Measurements from ENCODE around the gene FBXW10B. TPM values are rescaled to one million over a fixed set of nuclear protein-coding genes. Genes with fewer than 3 reads are reported as not detected.

The FBXW10B gene
- polyA plus RNA-seq, 1 donor from 2014 or later = 0.51 TPM

- H3F3A ChIP-seq (ENCODE audit: insufficient read depth, low read length, poor library complexity, severe bottlenecking) = no peaks in the 10 kb centered on the region
- no peaks in the 10 kb centered on the region for H3K79me2 ChIP-seq (replicated peaks; ENCODE audit: insufficient read depth, low read length)
- no peak overlapping the region for H3K9ac ChIP-seq (ENCODE audit: low read length)
- no peaks in the 10 kb centered on the region for H3K9me3 ChIP-seq (ENCODE audit: low read length)
- no peak overlapping the region for H2AFZ ChIP-seq (ENCODE audit: low read depth, low read length)
- H3K36me3 ChIP-seq (ENCODE audit: insufficient read depth, low read length) = no peaks in the 10 kb centered on the region
- no peak overlapping the region for H3K27ac ChIP-seq (ENCODE audit: low read length)
- TF ChIP-seq, protein P1, sequence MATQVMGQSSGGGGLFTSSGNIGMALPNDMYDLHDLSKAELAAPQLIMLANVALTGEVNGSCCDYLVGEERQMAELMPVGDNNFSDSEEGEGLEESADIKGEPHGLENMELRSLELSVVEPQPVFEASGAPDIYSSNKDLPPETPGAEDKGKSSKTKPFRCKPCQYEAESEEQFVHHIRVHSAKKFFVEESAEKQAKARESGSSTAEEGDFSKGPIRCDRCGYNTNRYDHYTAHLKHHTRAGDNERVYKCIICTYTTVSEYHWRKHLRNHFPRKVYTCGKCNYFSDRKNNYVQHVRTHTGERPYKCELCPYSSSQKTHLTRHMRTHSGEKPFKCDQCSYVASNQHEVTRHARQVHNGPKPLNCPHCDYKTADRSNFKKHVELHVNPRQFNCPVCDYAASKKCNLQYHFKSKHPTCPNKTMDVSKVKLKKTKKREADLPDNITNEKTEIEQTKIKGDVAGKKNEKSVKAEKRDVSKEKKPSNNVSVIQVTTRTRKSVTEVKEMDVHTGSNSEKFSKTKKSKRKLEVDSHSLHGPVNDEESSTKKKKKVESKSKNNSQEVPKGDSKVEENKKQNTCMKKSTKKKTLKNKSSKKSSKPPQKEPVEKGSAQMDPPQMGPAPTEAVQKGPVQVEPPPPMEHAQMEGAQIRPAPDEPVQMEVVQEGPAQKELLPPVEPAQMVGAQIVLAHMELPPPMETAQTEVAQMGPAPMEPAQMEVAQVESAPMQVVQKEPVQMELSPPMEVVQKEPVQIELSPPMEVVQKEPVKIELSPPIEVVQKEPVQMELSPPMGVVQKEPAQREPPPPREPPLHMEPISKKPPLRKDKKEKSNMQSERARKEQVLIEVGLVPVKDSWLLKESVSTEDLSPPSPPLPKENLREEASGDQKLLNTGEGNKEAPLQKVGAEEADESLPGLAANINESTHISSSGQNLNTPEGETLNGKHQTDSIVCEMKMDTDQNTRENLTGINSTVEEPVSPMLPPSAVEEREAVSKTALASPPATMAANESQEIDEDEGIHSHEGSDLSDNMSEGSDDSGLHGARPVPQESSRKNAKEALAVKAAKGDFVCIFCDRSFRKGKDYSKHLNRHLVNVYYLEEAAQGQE (IDR thresholded peaks at IDR 0.05; ENCODE audit: borderline replicate concordance) = no peak
- TF ChIP-seq RAD21 (conservative IDR thresholded peaks at IDR 0.05) (no peak), TAF1 (IDR thresholded peaks at IDR 0.05; ENCODE audit: low read depth) (no peak), CTCF (IDR thresholded peaks at IDR 0.05; ENCODE audit: poor library complexity, severe bottlenecking) (no peak), MXI1 (conservative IDR thresholded peaks at IDR 0.05; ENCODE audit: poor library complexity, severe bottlenecking) (no peak), EZH2 (IDR thresholded peaks at IDR 0.05; ENCODE audit: borderline replicate concordance, insufficient read depth, low read length, poor library complexity, severe bottlenecking) (no peak), POLR2AphosphoS5 (IDR thresholded peaks at IDR 0.05) (no peak), SMC3 (conservative IDR thresholded peaks at IDR 0.05; ENCODE audit: poor library complexity) (no peak), EP300 (conservative IDR thresholded peaks at IDR 0.05; ENCODE audit: poor library complexity, severe bottlenecking) (no peak)
- no peak overlapping the region for H3K4me2 ChIP-seq (ENCODE audit: low read length)
- H3K4me3 ChIP-seq (ENCODE audit: low read length) = no peak overlapping the region
- no peaks in the 10 kb centered on the region for H3K9me2 ChIP-seq (ENCODE audit: insufficient read depth, low read length)
- no peaks in the 10 kb centered on the region for H3K27me3 ChIP-seq (ENCODE audit: insufficient read depth, low read depth, low read length)
- H4K20me1 ChIP-seq (ENCODE audit: insufficient read depth) = no peaks in the 10 kb centered on the region
These were observed 43.7 kb upstream of the FBXW10B start for GRCh38 chr17:15663176-15663575.

GRCh38 chr17:15662681-15663080, 43.2 kb upstream of the FBXW10B start:
- Histone ChIP-seq H3K9me3 (ENCODE audit: low read length) (no peaks in the 10 kb centered on the region), H3K79me2 (replicated peaks; ENCODE audit: insufficient read depth, low read length) (no peaks in the 10 kb centered on the region), H3K9ac (ENCODE audit: low read length) (no peak overlapping the region), H4K20me1 (ENCODE audit: insufficient read depth) (no peaks in the 10 kb centered on the region), H3K27ac (ENCODE audit: low read length) (no peak overlapping the region), H3F3A (ENCODE audit: insufficient read depth, low read length, poor library complexity, severe bottlenecking) (no peaks in the 10 kb centered on the region), H3K9me2 (ENCODE audit: insufficient read depth, low read length) (no peaks in the 10 kb centered on the region), H3K4me2 (ENCODE audit: low read length) (no peak overlapping the region), H2AFZ (ENCODE audit: low read depth, low read length) (no peak overlapping the region), H3K27me3 (ENCODE audit: insufficient read depth, low read depth, low read length) (no peaks in the 10 kb centered on the region), H3K4me3 (ENCODE audit: low read length) (no peak overlapping the region), H3K36me3 (ENCODE audit: insufficient read depth, low read length) (no peaks in the 10 kb centered on the region)
- TF ChIP-seq POLR2AphosphoS5 (IDR thresholded peaks at IDR 0.05) (no peak), MXI1 (conservative IDR thresholded peaks at IDR 0.05; ENCODE audit: poor library complexity, severe bottlenecking) (no peak), CTCF (IDR thresholded peaks at IDR 0.05; ENCODE audit: poor library complexity, severe bottlenecking) (no peak), RAD21 (conservative IDR thresholded peaks at IDR 0.05) (no peak), TAF1 (IDR thresholded peaks at IDR 0.05; ENCODE audit: low read depth) (no peak), EZH2 (IDR thresholded peaks at IDR 0.05; ENCODE audit: borderline replicate concordance, insufficient read depth, low read length, poor library complexity, severe bottlenecking) (no peak), SMC3 (conservative IDR thresholded peaks at IDR 0.05; ENCODE audit: poor library complexity) (no peak), EP300 (conservative IDR thresholded peaks at IDR 0.05; ENCODE audit: poor library complexity, severe bottlenecking) (no peak)
- TF ChIP-seq, protein P1 (IDR thresholded peaks at IDR 0.05; ENCODE audit: borderline replicate concordance) = no peak
